H9 (cell line): ENCODE measurements around the gene CARS1. TPM values are rescaled to one million over a fixed set of nuclear protein-coding genes. Genes with fewer than 3 reads are reported as not detected.
A peak's percentile ranks its signal among the peaks of the same experiment; 100 is the strongest.

Experiments used
- DNase-seq: peaks from one replicate; pipeline ENCODE4 v3.0.0-alpha.2; 2017
- H2AFZ ChIP-seq: one replicate; pipeline ENCODE4 v1.6.1; 2013; ENCODE audit warnings: mild to moderate bottlenecking, low read length, control low read depth, moderate library complexity
- H2AK5ac ChIP-seq: 2 replicates; pipeline ENCODE4 v1.6.1; 2013; ENCODE audit warnings: low read length, control low read depth, mixed read lengths; ENCODE audit not compliant: insufficient read length
- H2BK120ac ChIP-seq: one replicate; pipeline ENCODE4 v1.6.1; 2013; ENCODE audit warnings: low read depth, mild to moderate bottlenecking, low read length, control low read depth, inconsistent platforms; ENCODE audit not compliant: poor library complexity, severe bottlenecking
- H2BK12ac ChIP-seq: 2 replicates; pipeline ENCODE4 v1.6.1; 2013; ENCODE audit warnings: low read length, control low read depth, mixed read lengths, low read depth; ENCODE audit not compliant: insufficient read length
- H2BK15ac ChIP-seq: 2 replicates; pipeline ENCODE4 v1.6.1; 2013; ENCODE audit warnings: low read depth, low read length, control low read depth
- H2BK20ac ChIP-seq: one replicate; pipeline ENCODE4 v1.6.1; 2013; ENCODE audit warnings: low read depth, mild to moderate bottlenecking, low read length, control low read depth, inconsistent platforms; ENCODE audit not compliant: poor library complexity, severe bottlenecking
- H2BK5ac ChIP-seq: 2 replicates; pipeline ENCODE4 v1.6.1; 2013; ENCODE audit warnings: low read length, control low read depth, mixed read lengths; ENCODE audit not compliant: insufficient read length
- H3K14ac ChIP-seq: 2 replicates; pipeline ENCODE4 v1.6.1; 2013; ENCODE audit warnings: low read length, control low read depth; ENCODE audit not compliant: insufficient read depth
- H3K18ac ChIP-seq: 2 replicates; pipeline ENCODE4 v1.6.1; 2013; ENCODE audit warnings: low read depth, mild to moderate bottlenecking, mixed read lengths, low read length, control low read depth; ENCODE audit not compliant: insufficient read length
- H3K23ac ChIP-seq: 2 replicates; pipeline ENCODE4 v1.6.1; 2013; ENCODE audit warnings: low read length, control low read depth, mixed read lengths, low read depth; ENCODE audit not compliant: insufficient read length
- H3K23me2 ChIP-seq: 2 replicates; pipeline ENCODE4 v1.6.1; 2013; ENCODE audit warnings: low read depth, mild to moderate bottlenecking, mixed read lengths, low read length, control low read depth; ENCODE audit not compliant: insufficient read length, poor library complexity, severe bottlenecking
- H3K27ac ChIP-seq: 2 replicates; pipeline ENCODE4 v1.5.1; 2013; ENCODE audit warnings: low read length, control low read depth, mixed read lengths, low read depth; ENCODE audit not compliant: insufficient read length
- H3K27me3 ChIP-seq: 2 replicates; pipeline ENCODE4 v1.6.1; 2013; ENCODE audit warnings: low read length, control low read depth, inconsistent platforms; ENCODE audit not compliant: insufficient read depth
- H3K4ac ChIP-seq: 2 replicates; pipeline ENCODE4 v1.6.1; 2013; ENCODE audit warnings: low read depth, mild to moderate bottlenecking, control low read depth, inconsistent platforms, low read length, moderate library complexity
- H3K4me1 ChIP-seq: 2 replicates; pipeline ENCODE4 v1.6.1; 2013; ENCODE audit warnings: low read length, control low read depth, inconsistent platforms; ENCODE audit not compliant: insufficient read depth
- H3K4me2 ChIP-seq: 2 replicates; pipeline ENCODE4 v1.6.1; 2013; ENCODE audit warnings: low read length, control low read depth, mixed read lengths; ENCODE audit not compliant: insufficient read length, insufficient read depth
- H3K56ac ChIP-seq: 2 replicates; pipeline ENCODE4 v1.6.1; 2013; ENCODE audit warnings: low read depth, mild to moderate bottlenecking, mixed read lengths, low read length, control low read depth; ENCODE audit not compliant: insufficient read length
- H3K79me1 ChIP-seq: 2 replicates; pipeline ENCODE4 v1.6.1; 2013; ENCODE audit warnings: low read depth, mild to moderate bottlenecking, moderate library complexity, low read length, control low read depth, inconsistent platforms; ENCODE audit not compliant: insufficient read depth, poor library complexity, severe bottlenecking
- H3K79me2 ChIP-seq: 2 replicates; pipeline ENCODE4 v1.6.1; 2013; ENCODE audit warnings: low read length, control low read depth, inconsistent platforms; ENCODE audit not compliant: insufficient read depth
- H3K9ac ChIP-seq: 2 replicates; pipeline ENCODE4 v1.6.1; 2013; ENCODE audit warnings: low read length, control low read depth, mixed read lengths; ENCODE audit not compliant: insufficient read length; ENCODE audit errors: extremely low read depth
- H3K9me3 ChIP-seq: one replicate; pipeline ENCODE4 v1.6.1; 2013; ENCODE audit warnings: low read depth, low read length, inconsistent platforms; ENCODE audit not compliant: control insufficient read depth
- H3T11ph ChIP-seq: one replicate; pipeline ENCODE4 v1.6.1; 2013; ENCODE audit warnings: mild to moderate bottlenecking, low read length, control low read depth, inconsistent platforms
- H4K20me1 ChIP-seq: one replicate; pipeline ENCODE4 v1.6.1; 2013; ENCODE audit not compliant: control insufficient read depth, insufficient read length, insufficient read depth
- H4K5ac ChIP-seq: 2 replicates; pipeline ENCODE4 v1.6.1; 2013; ENCODE audit warnings: low read depth, mild to moderate bottlenecking, mixed read lengths, low read length, control low read depth; ENCODE audit not compliant: insufficient read length
- H4K8ac ChIP-seq: replicated peaks from 2 replicates; pipeline ENCODE4 v1.6.1; 2013; ENCODE audit warnings: low read length, control low read depth, mixed read lengths, low read depth; ENCODE audit not compliant: insufficient read length
- H4K91ac ChIP-seq: 2 replicates; pipeline ENCODE4 v1.6.1; 2013; ENCODE audit warnings: low read depth, mild to moderate bottlenecking, moderate library complexity, mixed read lengths, low read length, control low read depth; ENCODE audit not compliant: insufficient read length
- H3K27ac Mint-ChIP-seq, 3 experiments: 2 replicates in 2 of 3; 3 replicates in 1 of 3; pipeline ENCODE4 v1.8.0; 2020 to 2021; ENCODE audit warnings: mixed read lengths in 3 of 3, mild to moderate bottlenecking in 1 of 3, moderate library complexity in 1 of 3
- H3K27me3 Mint-ChIP-seq: 2 replicates; pipeline ENCODE4 v1.8.0; 2021; ENCODE audit warnings: low read depth, mild to moderate bottlenecking, moderate library complexity, mixed read lengths
- H3K36me3 Mint-ChIP-seq, 3 experiments: 2 replicates in 2 of 3; 3 replicates in 1 of 3; pipeline ENCODE4 v1.8.0; 2020 to 2021; ENCODE audit warnings: low read depth in 3 of 3, mixed read lengths in 3 of 3; ENCODE audit not compliant: insufficient read depth in 1 of 3
- H3K4me1 Mint-ChIP-seq, 2 experiments: 2 replicates each; pipeline ENCODE4 v1.8.0; 2020; ENCODE audit warnings: mixed read lengths in 2 of 2
- H3K4me3 Mint-ChIP-seq, 2 experiments: 2 replicates in 1 of 2; 3 replicates in 1 of 2; pipeline ENCODE4 v1.8.0; 2020 to 2021; ENCODE audit warnings: mild to moderate bottlenecking in 2 of 2, mixed read lengths in 2 of 2, moderate library complexity in 1 of 2
- H3K9me3 Mint-ChIP-seq, 2 experiments: 2 replicates in 1 of 2; 3 replicates in 1 of 2; pipeline ENCODE4 v1.8.0; 2020; ENCODE audit warnings: mild to moderate bottlenecking in 2 of 2, mixed read lengths in 2 of 2, moderate library complexity in 1 of 2
- WGBS: extraction: QIAGEN DNeasy Blood & Tissue Kit; methylation state at CpG from one replicate; pipeline ENCODE4 v1.1.7; 2013; ENCODE audit warnings: missing lambda C conversion rate, low lambda C conversion rate, mixed read lengths; ENCODE audit not compliant: insufficient read length; ENCODE audit errors: extremely low coverage; 5-methylcytosine and 5-hydroxymethylcytosine counted together
- total RNA-seq: library from RNA; stranded (reverse); gene quantifications from 2 replicates; pipeline ENCODE4 v1.2.1, GENCODE V29; 2021
- TF ChIP-seq, protein P1 (sequence below): fragments of 200-600 bp; sonication (generic); conservative IDR thresholded peaks from 3 replicates; pipeline ENCODE4 v1.8.0; 2021; ENCODE audit warnings: antibody characterized with exemption, mild to moderate bottlenecking

Gene CARS1
- total RNA-seq, 1 experiment from 2014 or later: 92.3 TPM

- no peak overlapping the region for H3K18ac ChIP-seq
- no peak overlapping the region for H3T11ph ChIP-seq
- Mint-ChIP-seq H3K36me3 (peaks cover 11 to 48% (median 46%) of the 10 kb centered on the region in 3 experiments), H3K4me1 (peaks cover 24 to 29% of the 10 kb centered on the region in 2 experiments), H3K27ac (peak overlapping the region in 1 of 3 experiments; percentile 44; a peak in 1 of 7 replicates), H3K9me3 (no peaks in the 10 kb centered on the region), H3K27me3 (no peaks in the 10 kb centered on the region), H3K4me3 (no peak overlapping the region)
- H3K56ac ChIP-seq: no peak overlapping the region
- TF ChIP-seq, protein P1, sequence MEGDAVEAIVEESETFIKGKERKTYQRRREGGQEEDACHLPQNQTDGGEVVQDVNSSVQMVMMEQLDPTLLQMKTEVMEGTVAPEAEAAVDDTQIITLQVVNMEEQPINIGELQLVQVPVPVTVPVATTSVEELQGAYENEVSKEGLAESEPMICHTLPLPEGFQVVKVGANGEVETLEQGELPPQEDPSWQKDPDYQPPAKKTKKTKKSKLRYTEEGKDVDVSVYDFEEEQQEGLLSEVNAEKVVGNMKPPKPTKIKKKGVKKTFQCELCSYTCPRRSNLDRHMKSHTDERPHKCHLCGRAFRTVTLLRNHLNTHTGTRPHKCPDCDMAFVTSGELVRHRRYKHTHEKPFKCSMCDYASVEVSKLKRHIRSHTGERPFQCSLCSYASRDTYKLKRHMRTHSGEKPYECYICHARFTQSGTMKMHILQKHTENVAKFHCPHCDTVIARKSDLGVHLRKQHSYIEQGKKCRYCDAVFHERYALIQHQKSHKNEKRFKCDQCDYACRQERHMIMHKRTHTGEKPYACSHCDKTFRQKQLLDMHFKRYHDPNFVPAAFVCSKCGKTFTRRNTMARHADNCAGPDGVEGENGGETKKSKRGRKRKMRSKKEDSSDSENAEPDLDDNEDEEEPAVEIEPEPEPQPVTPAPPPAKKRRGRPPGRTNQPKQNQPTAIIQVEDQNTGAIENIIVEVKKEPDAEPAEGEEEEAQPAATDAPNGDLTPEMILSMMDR: no peak
- no peak overlapping the region for H2AFZ ChIP-seq
- H2BK5ac ChIP-seq: no peak overlapping the region
- DNase-seq: no peak
- H3K9ac ChIP-seq: no peak overlapping the region
- H4K91ac ChIP-seq: no peak overlapping the region
- no peaks in the 10 kb centered on the region for H3K27me3 ChIP-seq
- H2BK15ac ChIP-seq: no peak overlapping the region
- no peak overlapping the region for H3K14ac ChIP-seq
- H3K23ac ChIP-seq: no peak overlapping the region
- H2AK5ac ChIP-seq: no peak overlapping the region
- H3K79me2 ChIP-seq: peaks cover 12% of the 10 kb centered on the region; the same call in 1 of the 2 replicates
- no peak overlapping the region for H2BK12ac ChIP-seq
- no peak overlapping the region for H3K4ac ChIP-seq
- H3K4me2 ChIP-seq: no peak overlapping the region
- H4K5ac ChIP-seq: no peak overlapping the region
- no peaks in the 10 kb centered on the region for H4K20me1 ChIP-seq
- H3K23me2 ChIP-seq: no peaks in the 10 kb centered on the region
- no peaks in the 10 kb centered on the region for H3K4me1 ChIP-seq
- H3K79me1 ChIP-seq: peaks cover 5% of the 10 kb centered on the region
- no CpG with 5 or more reads among the region's 8 CpGs for WGBS
- H3K27ac ChIP-seq: no peak overlapping the region
- no peak overlapping the region for H4K8ac ChIP-seq
- no peak overlapping the region for H2BK120ac ChIP-seq
- H2BK20ac ChIP-seq: no peak overlapping the region
- no peaks in the 10 kb centered on the region for H3K9me3 ChIP-seq
These were observed 10.6 kb downstream of the CARS1 start for GRCh38 chr11:3046641-3047040.
